GM12872 (cell line): ENCODE results near the gene EHD1.

Experiments used
- TF ChIP-seq, protein P1 (sequence below): IDR thresholded peaks from 3 replicates; pipeline ENCODE4 v1.5.1; 2011; ENCODE audit warnings: low read depth, mild to moderate bottlenecking, low read length, moderate library complexity; ENCODE audit not compliant: insufficient read depth

The EHD1 gene

DNA sequence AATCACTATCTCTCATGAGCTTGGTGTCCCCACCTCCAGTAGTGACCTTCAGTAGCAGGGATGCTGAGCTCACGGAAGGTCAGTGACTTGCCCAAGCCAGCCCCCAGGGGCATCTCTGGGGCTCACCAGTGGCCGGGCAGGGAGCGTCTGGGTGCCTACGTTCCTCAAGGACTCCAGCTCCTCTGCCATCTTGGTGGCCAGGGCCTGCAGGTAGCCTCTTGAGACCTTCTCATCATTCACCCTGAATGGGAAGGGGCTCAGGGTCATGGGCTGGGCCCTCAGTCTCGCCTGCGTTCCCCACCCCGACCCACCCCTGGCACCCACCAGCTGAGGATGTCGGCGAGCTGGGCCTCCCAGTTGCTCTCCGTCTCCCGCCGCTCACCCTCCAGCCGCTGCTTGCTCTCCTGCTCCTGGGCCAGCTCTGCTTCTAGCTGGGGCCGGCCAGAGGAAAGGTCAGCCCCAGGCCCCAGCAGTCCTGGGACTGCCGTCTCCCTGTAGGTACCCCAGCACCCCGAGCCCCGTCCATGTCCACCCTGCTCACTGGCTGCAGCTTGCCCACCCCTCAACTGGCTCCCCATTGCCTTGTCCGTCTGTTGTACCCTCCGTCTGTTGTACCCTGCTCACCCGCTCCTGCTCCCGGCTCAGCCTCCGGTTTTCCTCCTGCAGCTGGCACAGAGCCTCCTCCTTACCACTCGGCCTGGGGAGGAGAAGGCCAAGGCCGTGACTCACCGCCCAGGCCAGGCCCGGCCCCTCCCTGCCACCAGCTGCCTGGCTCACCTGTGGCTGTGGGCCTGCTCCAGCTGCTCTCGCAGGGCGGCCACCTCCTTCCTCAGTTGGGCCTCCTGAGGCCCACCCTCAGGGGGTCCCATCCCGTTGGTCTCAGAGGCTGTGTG, 43.5 kb downstream of the EHD1 start:
- TF ChIP-seq, protein P1, sequence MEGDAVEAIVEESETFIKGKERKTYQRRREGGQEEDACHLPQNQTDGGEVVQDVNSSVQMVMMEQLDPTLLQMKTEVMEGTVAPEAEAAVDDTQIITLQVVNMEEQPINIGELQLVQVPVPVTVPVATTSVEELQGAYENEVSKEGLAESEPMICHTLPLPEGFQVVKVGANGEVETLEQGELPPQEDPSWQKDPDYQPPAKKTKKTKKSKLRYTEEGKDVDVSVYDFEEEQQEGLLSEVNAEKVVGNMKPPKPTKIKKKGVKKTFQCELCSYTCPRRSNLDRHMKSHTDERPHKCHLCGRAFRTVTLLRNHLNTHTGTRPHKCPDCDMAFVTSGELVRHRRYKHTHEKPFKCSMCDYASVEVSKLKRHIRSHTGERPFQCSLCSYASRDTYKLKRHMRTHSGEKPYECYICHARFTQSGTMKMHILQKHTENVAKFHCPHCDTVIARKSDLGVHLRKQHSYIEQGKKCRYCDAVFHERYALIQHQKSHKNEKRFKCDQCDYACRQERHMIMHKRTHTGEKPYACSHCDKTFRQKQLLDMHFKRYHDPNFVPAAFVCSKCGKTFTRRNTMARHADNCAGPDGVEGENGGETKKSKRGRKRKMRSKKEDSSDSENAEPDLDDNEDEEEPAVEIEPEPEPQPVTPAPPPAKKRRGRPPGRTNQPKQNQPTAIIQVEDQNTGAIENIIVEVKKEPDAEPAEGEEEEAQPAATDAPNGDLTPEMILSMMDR = no peak

DNA sequence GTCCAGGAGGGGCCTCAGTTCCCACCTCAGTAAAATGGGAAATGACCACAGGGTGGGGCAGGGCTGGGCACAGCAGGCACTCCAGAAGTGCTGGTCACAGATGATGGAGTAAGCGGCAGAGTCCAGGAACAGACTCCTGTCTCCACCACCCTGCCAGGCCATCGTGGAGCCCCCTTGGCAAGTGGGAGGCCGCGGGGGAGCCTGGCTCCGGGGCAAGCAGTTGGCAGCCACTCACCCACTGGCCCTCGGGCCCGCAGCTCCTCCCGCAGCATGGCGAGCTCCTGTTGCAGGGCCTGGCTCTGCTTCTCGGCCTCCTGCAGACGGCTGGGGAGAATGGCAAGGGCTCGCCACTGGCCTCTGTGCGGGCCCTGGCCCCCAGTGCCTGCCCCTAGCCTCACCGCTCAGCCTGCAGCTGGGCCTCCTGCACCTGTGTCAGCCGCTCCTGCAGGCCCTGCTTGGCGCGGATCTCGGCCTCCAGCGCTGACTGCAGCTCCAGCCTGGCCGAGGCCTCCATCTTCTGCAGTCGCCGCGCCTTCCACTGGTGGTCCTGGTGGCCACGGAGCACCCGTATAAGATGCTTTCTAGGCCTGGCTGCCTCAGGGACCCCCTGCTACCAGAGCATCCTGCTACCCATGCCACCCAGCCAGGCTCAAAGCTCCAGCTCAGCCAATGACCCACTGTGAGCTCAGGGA, 44.2 kb downstream of the EHD1 start:
- TF ChIP-seq, protein P1 = no peak

DNA sequence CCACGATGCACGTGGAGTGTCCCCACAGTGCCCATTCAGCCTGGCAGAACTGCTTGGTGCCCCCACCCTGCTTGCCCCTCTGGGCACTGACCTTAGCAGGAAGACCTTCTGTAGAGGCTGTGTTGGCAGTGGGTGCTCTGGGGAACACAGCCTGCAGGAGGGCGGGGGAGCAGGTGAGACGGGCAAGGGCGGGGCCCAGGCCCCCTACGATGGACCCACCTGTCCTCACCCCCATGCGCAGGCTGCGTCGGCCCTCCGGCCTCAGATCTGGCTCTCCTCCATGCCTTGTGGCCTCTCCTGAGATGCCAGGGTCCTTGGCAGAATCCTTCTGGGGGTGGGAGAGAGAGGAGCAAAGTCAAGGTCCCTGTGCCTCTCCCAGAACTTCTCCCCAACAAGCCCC, 44.9 kb downstream of the EHD1 start:
- TF ChIP-seq, protein P1 = no peak

DNA sequence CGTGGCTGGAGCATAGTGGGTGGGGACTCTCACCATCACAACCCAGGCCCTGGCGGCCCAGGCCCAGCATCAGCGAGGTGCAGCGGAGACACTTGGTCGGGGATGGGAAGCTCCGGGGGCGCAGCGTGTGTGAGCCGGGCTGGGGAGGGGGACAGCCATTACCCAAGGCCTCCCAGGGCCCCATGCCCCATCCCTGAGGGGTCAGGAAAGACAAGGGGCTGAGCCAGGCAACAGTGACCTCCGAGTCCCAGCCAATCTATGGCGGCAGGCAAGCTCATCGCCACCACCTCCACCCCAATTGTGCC, 45.3 kb downstream of the EHD1 start:
- TF ChIP-seq, protein P1 = no peak

DNA sequence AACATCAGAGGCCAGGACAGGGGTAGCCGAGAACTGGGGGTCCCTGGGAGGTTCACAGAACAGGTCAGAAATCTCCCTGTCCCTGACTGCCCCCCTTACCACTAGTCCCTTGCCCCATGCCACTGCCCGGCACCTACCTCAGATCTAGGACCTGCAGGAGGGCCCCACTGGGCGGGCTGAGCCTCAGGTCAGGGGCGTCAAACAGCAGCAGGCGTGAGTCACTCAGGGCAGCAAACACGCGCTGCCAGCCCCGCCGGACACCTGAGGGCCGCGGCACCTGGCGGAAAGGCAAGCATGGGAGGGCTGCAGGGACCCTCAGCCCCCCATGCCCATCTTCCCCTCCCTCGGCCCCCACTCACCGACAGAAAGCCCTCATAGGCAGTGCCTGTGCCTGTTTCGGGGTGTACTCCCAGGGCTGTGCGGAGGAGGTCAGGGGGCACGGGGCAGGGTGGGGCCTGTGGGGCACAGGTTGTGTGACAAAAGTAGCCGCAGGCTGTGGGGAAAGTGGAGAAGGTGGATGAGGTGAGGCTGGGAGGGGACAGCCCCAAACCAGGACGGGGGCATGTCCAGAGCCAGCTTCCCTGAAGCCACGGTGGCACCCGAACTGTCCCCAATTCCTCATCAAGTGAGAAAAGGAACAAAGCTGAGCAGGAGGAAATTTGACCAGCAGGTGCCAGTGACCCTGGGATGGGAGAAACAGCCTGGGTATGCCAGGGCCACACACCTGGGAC, 45.8 kb downstream of the EHD1 start:
- TF ChIP-seq, protein P1 = no peak

DNA sequence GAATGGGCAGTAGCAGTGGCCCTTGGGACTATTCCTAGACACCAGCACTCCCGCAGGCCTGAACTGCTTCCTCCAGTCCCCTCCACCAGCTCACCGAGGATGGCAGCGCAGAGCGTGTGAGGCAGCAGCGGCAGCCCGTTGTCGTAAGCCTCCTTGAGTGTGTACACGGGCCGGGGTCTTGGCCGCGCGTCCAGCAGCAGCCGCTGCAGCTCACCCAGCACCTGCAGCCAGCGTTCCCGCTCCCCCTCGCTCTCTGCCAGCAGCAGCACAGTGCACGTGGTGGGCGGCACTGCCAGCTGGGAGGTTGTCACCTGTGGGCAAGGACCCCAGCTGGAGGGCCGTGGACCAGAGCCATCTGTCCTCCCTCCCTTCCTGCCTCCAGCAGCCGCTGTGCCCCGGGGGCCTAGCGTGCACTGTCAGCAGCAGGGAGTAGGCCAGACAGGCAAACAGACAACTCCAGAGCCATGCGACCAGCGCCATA, 47.0 kb downstream of the EHD1 start:
- TF ChIP-seq, protein P1 = no peak
